ENCODE data around the gene FAM118B. TPM values are rescaled to one million over a fixed set of nuclear protein-coding genes. Genes with fewer than 3 reads are reported as not detected.

Gene FAM118B
- total RNA-seq, 1 donor, result 32.9 TPM

GRCh38 chr11:126186708-126187529 lies 24.7 kb upstream of the FAM118B start:
- H3K4me3 ChIP-seq (ENCODE audit: low read depth, low read length), result no peak overlapping the region
- no peak for DNase-seq (ENCODE audit: low read depth)
- peak; percentile 30 for TF ChIP-seq CTCF (IDR thresholded peaks at IDR 0.05; ENCODE audit: insufficient read depth, low read length)

- DNase-seq (ENCODE audit: low read depth), result no peak
- TF ChIP-seq CTCF (IDR thresholded peaks at IDR 0.05; ENCODE audit: insufficient read depth, low read length), result no peak
Observed at GRCh38 chr11:126188332-126189108, 23.1 kb upstream of the FAM118B start.

GRCh38 chr11:126189109-126189929 lies 22.3 kb upstream of the FAM118B start:
- no peak overlapping the region for H3K4me3 ChIP-seq (ENCODE audit: low read depth, low read length)
- DNase-seq (ENCODE audit: low read depth), result no peak
- no peak for TF ChIP-seq CTCF (IDR thresholded peaks at IDR 0.05; ENCODE audit: insufficient read depth, low read length)

More at GRCh38 chr11:126188332-126189108, 23.1 kb upstream of the FAM118B start:
- no peak overlapping the region for H3K4me3 ChIP-seq (ENCODE audit: low read depth, low read length)

- no peak for TF ChIP-seq CTCF (IDR thresholded peaks at IDR 0.05; ENCODE audit: insufficient read depth, low read length)
- H3K4me3 ChIP-seq (ENCODE audit: low read depth, low read length), result no peak overlapping the region
- DNase-seq (ENCODE audit: low read depth), result no peak
Observed at GRCh38 chr11:126190792-126191191, 20.8 kb upstream of the FAM118B start.

GRCh38 chr11:126191379-126192073 lies 20.1 kb upstream of the FAM118B start:
- TF ChIP-seq CTCF (IDR thresholded peaks at IDR 0.05; ENCODE audit: insufficient read depth, low read length), result no peak
- no peak overlapping the region for H3K4me3 ChIP-seq (ENCODE audit: low read depth, low read length)

GRCh38 chr11:126192361-126192760 lies 19.2 kb upstream of the FAM118B start:
- no peak overlapping the region for H3K4me3 ChIP-seq (ENCODE audit: low read depth, low read length)
- DNase-seq (ENCODE audit: low read depth), result no peak
- TF ChIP-seq CTCF (IDR thresholded peaks at IDR 0.05; ENCODE audit: insufficient read depth, low read length), result no peak

More at GRCh38 chr11:126191379-126192073, 20.1 kb upstream of the FAM118B start:
- no peak for DNase-seq (ENCODE audit: low read depth)
